Measurements from ENCODE around the gene PEX14. TPM values are rescaled to one million over a fixed set of nuclear protein-coding genes. Genes with fewer than 3 reads are reported as not detected.

PEX14 gene
- total and polyA plus RNA-seq, 10 of the 15 experiments (the other 5 are each of a cell fraction or from before 2014, with no cell fraction given), result 1.4 to 23.2 (median 12.0) TPM

DNA sequence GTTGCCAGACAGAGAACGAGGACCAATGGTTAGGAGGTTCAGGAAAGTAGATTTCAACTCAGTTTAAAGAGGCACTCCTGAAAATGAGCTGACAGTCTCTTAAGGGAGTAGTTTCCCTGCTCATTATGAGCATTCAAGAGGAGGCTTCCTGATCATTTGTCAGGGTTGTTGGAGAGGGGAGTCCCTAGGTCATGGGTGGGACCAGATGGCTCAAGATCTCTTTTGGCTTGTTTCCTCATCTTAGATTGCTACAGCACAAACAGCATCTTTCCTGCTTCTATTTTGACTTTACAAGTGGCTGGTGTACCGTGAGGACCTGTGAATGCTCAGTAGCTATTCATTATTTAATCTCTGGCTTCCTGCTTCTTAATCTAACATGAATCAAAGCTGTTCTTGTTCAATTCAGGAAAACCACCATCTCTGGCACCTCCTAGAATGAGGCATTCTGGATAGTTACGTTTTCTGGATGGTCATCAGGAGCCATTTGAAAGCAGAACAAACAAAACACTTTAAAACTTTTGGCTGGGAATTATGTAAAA is 47.6 kb downstream of the PEX14 start:
- H3K4me2 ChIP-seq (ENCODE audit: control insufficient read depth, insufficient read depth), result no peak overlapping the region
- ChIA-PET SMC1A (ENCODE audit: uncharacterized antibody, unreplicated experiment) (interaction anchor here (0.6 to 3.9 kb wide), 7 partner anchors 9 to 386 kb away, joined by 3 to 21 read pairs (median 4); no protein-coding TSS in a partner anchor), RAD21 (ENCODE audit: unreplicated experiment) (interaction anchor here (1.0 to 1.1 kb wide), 3 partner anchors 9 to 361 kb away, joined by 3 to 4 read pairs (median 3); no protein-coding TSS in a partner anchor), CTCF (interaction anchor here (1.5 to 5.2 kb wide), 3 partner anchors 9 to 27 kb away, joined by 7 to 46 read pairs (median 7); no protein-coding TSS in a partner anchor), POLR2A (no interaction called here)
- WGBS (ENCODE audit: insufficient coverage, insufficient replicate concordance, low lambda C conversion rate, missing lambda C conversion rate), result 79% methylated on average over 3 of the region's 3 CpGs
- intact Hi-C loops (cut with micrococcal nuclease; ENCODE audit: unreplicated experiment) (no loop called here), in situ Hi-C loops (cut with MboI) (no loop called here)
- no peak for ATAC-seq
- H3K79me2 ChIP-seq (ENCODE audit: control insufficient read depth, insufficient read depth, low read length), result peaks cover 11% of the 10 kb centered on the region
- no peak overlapping the region for H3K9ac ChIP-seq (ENCODE audit: control insufficient read depth, insufficient read depth, low read length)
- no peak overlapping the region for H3K27ac ChIP-seq (ENCODE audit: control insufficient read depth, insufficient read depth)
- 0 out of 2 replicates have a peak, but pooled peaks cover under 1% of the 10 kb centered on the region for H3K4me1 ChIP-seq (ENCODE audit: control insufficient read depth, insufficient read depth, low read length)
- H2AFZ ChIP-seq (ENCODE audit: control insufficient read depth, low read depth, low read length), result no peak overlapping the region
- no peak for TF ChIP-seq MXI1 (IDR thresholded peaks at IDR 0.05; ENCODE audit: low read depth, low read length)
- TF ChIP-seq PML (IDR thresholded peaks at IDR 0.05; ENCODE audit: low read length), result no peak
- TF ChIP-seq SIN3A (IDR thresholded peaks at IDR 0.05; ENCODE audit: low read depth, low read length), result no peak
- TF ChIP-seq SMAD1 (IDR thresholded peaks at IDR 0.05; ENCODE audit: low read depth, partially characterized antibody), result no peak
- no peak for TF ChIP-seq RUNX3 (IDR thresholded peaks at IDR 0.05; ENCODE audit: low read length)
- TF ChIP-seq, protein P1, sequence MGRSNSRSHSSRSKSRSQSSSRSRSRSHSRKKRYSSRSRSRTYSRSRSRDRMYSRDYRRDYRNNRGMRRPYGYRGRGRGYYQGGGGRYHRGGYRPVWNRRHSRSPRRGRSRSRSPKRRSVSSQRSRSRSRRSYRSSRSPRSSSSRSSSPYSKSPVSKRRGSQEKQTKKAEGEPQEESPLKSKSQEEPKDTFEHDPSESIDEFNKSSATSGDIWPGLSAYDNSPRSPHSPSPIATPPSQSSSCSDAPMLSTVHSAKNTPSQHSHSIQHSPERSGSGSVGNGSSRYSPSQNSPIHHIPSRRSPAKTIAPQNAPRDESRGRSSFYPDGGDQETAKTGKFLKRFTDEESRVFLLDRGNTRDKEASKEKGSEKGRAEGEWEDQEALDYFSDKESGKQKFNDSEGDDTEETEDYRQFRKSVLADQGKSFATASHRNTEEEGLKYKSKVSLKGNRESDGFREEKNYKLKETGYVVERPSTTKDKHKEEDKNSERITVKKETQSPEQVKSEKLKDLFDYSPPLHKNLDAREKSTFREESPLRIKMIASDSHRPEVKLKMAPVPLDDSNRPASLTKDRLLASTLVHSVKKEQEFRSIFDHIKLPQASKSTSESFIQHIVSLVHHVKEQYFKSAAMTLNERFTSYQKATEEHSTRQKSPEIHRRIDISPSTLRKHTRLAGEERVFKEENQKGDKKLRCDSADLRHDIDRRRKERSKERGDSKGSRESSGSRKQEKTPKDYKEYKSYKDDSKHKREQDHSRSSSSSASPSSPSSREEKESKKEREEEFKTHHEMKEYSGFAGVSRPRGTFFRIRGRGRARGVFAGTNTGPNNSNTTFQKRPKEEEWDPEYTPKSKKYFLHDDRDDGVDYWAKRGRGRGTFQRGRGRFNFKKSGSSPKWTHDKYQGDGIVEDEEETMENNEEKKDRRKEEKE (IDR thresholded peaks at IDR 0.05), result no peak
- TF ChIP-seq TCF3 (IDR thresholded peaks at IDR 0.05; ENCODE audit: borderline replicate concordance, insufficient read depth, low read depth, low read length), result no peak
- TF ChIP-seq WRNIP1 (IDR thresholded peaks at IDR 0.05; ENCODE audit: borderline replicate concordance, low read depth, low read length), result no peak
- no peak for TF ChIP-seq LARP7 (IDR thresholded peaks at IDR 0.05)
- no peak for TF ChIP-seq ZBTB40 (IDR thresholded peaks at IDR 0.05; ENCODE audit: borderline replicate concordance)
- no peak for TF ChIP-seq MYC (IDR thresholded peaks at IDR 0.05; ENCODE audit: insufficient read depth, insufficient read length, insufficient replicate concordance, low read length, severe bottlenecking)
- no peak for TF ChIP-seq NBN (IDR thresholded peaks at IDR 0.05)
- TF ChIP-seq ZNF592 (IDR thresholded peaks at IDR 0.05), result no peak
- no peaks in the 10 kb centered on the region for H3K27me3 ChIP-seq (replicated peaks in 1 of 2; ENCODE audit: control insufficient read depth in 2 of 2, insufficient read depth in 2 of 2, low read length in 1 of 2)
- peaks cover 0 to 8% of the 10 kb centered on the region in 2 experiments; a peak in 2 of 4 replicates for H3K36me3 ChIP-seq (ENCODE audit: control insufficient read depth in 2 of 2, insufficient read depth in 2 of 2, low read length in 1 of 2)
- FAIRE-seq, result no peak
- no peaks in the 10 kb centered on the region for H3K9me3 ChIP-seq (replicated peaks; ENCODE audit: control insufficient read depth, insufficient read depth, low read length)
- DNase-seq (ENCODE audit: low read depth, low spot score), result no peak
- H4K20me1 ChIP-seq (ENCODE audit: control insufficient read depth, insufficient read depth), result no peaks in the 10 kb centered on the region
- no peak overlapping the region for H3K4me3 ChIP-seq
- no TSS peak for BruUV-seq (replicated peaks)
